ENCODE results near the gene OVOL1. TPM values are rescaled to one million over a fixed set of nuclear protein-coding genes. Genes with fewer than 3 reads are reported as not detected.
A peak's percentile ranks its signal among the peaks of the same experiment; 100 is the strongest.

The OVOL1 gene
- total and polyA plus RNA-seq, 2 experiments from 2014 or later = 1.5 to 3.3 TPM

DNA sequence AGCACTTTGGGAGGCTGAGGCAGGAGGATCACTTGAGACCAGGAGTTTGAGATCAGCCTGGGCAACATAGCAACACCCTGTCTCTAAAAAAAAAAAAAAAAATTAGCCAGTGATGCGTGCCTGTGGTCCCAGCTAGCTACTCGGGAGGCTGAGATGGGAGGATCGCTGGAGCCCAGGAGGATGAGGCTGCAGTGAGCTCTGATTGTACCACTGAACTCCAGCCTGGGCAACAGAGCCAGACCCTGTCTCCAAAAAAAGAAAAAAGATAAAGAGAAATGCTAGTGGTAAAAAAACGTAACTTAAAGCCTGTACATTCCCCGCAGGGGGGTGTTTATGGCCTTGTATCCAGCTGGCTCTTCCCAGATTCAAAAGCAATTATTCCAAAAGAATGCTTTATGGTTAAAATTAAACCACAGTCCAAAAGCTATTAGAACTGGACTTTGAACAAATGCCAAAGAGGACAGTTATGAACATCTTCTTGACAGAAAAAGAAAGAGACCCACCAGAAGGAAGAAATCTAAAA, 30.5 kb downstream of the OVOL1 start:
- DNase-seq (ENCODE audit: low spot score) (no peak), ATAC-seq (no peak)
- Mint-ChIP-seq H3K9me3 (no peaks in the 10 kb centered on the region), H3K4me1 (peaks cover 5% of the 10 kb centered on the region; the same call in 1 of the 3 replicates), H3K27ac (no peak overlapping the region), H3K4me3 (peak overlapping the region; percentile 73), H3K27me3 (ENCODE audit: insufficient read depth, low read depth, poor library complexity) (peaks cover 8% of the 10 kb centered on the region), H3K36me3 (ENCODE audit: low read depth) (no peaks in the 10 kb centered on the region; the same call in 1 of the 3 replicates)
- Histone ChIP-seq H2AFZ (peak overlapping the region; percentile 95), H4K20me1 (replicated peaks; ENCODE audit: insufficient read depth) (no peaks in the 10 kb centered on the region), H3K4me1 (ENCODE audit: insufficient read depth) (no peaks in the 10 kb centered on the region; the same call in 1 of the 2 replicates), H3K27ac (ENCODE audit: low read depth) (no peak overlapping the region), H3K27me3 (ENCODE audit: insufficient read depth) (peaks cover 12% of the 10 kb centered on the region), H3F3A (replicated peaks; ENCODE audit: low read depth) (0 out of 2 replicates have a peak, but pooled peaks cover 4% of the 10 kb centered on the region), H3K4me2 (peak overlapping the region; percentile 93), H3K79me2 (replicated peaks; ENCODE audit: insufficient read depth) (no peaks in the 10 kb centered on the region), H3K9me2 (ENCODE audit: insufficient read depth) (no peaks in the 10 kb centered on the region), H3K4me3 (peak overlapping the region; percentile 71), H3K36me3 (ENCODE audit: insufficient read depth) (no peaks in the 10 kb centered on the region)
- TF ChIP-seq NANOG (IDR thresholded peaks at IDR 0.05; ENCODE audit: borderline replicate concordance) = no peak
- TF ChIP-seq POLR2AphosphoS5 (IDR thresholded peaks at IDR 0.05; ENCODE audit: low read depth) = no peak
- TF ChIP-seq CREB1 (CRISPR knock-in tag; IDR thresholded peaks at IDR 0.05; ENCODE audit: low read depth) = no peak
- TF ChIP-seq JUNB (IDR thresholded peaks at IDR 0.05; ENCODE audit: unreplicated experiment) = no peak
- TF ChIP-seq, protein P1, sequence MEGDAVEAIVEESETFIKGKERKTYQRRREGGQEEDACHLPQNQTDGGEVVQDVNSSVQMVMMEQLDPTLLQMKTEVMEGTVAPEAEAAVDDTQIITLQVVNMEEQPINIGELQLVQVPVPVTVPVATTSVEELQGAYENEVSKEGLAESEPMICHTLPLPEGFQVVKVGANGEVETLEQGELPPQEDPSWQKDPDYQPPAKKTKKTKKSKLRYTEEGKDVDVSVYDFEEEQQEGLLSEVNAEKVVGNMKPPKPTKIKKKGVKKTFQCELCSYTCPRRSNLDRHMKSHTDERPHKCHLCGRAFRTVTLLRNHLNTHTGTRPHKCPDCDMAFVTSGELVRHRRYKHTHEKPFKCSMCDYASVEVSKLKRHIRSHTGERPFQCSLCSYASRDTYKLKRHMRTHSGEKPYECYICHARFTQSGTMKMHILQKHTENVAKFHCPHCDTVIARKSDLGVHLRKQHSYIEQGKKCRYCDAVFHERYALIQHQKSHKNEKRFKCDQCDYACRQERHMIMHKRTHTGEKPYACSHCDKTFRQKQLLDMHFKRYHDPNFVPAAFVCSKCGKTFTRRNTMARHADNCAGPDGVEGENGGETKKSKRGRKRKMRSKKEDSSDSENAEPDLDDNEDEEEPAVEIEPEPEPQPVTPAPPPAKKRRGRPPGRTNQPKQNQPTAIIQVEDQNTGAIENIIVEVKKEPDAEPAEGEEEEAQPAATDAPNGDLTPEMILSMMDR (conservative IDR thresholded peaks at IDR 0.05; ENCODE audit: low read depth in 2 of 2) = no peak
- TF ChIP-seq EZH2 (IDR thresholded peaks at IDR 0.05; ENCODE audit: low read depth, unreplicated experiment) = no peak
- no peak for TF ChIP-seq ZNF331 (CRISPR knock-in tag; IDR thresholded peaks at IDR 0.05; ENCODE audit: low read depth)
- TF ChIP-seq, protein P2, sequence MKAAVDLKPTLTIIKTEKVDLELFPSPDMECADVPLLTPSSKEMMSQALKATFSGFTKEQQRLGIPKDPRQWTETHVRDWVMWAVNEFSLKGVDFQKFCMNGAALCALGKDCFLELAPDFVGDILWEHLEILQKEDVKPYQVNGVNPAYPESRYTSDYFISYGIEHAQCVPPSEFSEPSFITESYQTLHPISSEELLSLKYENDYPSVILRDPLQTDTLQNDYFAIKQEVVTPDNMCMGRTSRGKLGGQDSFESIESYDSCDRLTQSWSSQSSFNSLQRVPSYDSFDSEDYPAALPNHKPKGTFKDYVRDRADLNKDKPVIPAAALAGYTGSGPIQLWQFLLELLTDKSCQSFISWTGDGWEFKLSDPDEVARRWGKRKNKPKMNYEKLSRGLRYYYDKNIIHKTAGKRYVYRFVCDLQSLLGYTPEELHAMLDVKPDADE (IDR thresholded peaks at IDR 0.05) = no peak
- TF ChIP-seq STAT1 (IDR thresholded peaks at IDR 0.05; ENCODE audit: unreplicated experiment) = no peak
- TF ChIP-seq, protein P3, sequence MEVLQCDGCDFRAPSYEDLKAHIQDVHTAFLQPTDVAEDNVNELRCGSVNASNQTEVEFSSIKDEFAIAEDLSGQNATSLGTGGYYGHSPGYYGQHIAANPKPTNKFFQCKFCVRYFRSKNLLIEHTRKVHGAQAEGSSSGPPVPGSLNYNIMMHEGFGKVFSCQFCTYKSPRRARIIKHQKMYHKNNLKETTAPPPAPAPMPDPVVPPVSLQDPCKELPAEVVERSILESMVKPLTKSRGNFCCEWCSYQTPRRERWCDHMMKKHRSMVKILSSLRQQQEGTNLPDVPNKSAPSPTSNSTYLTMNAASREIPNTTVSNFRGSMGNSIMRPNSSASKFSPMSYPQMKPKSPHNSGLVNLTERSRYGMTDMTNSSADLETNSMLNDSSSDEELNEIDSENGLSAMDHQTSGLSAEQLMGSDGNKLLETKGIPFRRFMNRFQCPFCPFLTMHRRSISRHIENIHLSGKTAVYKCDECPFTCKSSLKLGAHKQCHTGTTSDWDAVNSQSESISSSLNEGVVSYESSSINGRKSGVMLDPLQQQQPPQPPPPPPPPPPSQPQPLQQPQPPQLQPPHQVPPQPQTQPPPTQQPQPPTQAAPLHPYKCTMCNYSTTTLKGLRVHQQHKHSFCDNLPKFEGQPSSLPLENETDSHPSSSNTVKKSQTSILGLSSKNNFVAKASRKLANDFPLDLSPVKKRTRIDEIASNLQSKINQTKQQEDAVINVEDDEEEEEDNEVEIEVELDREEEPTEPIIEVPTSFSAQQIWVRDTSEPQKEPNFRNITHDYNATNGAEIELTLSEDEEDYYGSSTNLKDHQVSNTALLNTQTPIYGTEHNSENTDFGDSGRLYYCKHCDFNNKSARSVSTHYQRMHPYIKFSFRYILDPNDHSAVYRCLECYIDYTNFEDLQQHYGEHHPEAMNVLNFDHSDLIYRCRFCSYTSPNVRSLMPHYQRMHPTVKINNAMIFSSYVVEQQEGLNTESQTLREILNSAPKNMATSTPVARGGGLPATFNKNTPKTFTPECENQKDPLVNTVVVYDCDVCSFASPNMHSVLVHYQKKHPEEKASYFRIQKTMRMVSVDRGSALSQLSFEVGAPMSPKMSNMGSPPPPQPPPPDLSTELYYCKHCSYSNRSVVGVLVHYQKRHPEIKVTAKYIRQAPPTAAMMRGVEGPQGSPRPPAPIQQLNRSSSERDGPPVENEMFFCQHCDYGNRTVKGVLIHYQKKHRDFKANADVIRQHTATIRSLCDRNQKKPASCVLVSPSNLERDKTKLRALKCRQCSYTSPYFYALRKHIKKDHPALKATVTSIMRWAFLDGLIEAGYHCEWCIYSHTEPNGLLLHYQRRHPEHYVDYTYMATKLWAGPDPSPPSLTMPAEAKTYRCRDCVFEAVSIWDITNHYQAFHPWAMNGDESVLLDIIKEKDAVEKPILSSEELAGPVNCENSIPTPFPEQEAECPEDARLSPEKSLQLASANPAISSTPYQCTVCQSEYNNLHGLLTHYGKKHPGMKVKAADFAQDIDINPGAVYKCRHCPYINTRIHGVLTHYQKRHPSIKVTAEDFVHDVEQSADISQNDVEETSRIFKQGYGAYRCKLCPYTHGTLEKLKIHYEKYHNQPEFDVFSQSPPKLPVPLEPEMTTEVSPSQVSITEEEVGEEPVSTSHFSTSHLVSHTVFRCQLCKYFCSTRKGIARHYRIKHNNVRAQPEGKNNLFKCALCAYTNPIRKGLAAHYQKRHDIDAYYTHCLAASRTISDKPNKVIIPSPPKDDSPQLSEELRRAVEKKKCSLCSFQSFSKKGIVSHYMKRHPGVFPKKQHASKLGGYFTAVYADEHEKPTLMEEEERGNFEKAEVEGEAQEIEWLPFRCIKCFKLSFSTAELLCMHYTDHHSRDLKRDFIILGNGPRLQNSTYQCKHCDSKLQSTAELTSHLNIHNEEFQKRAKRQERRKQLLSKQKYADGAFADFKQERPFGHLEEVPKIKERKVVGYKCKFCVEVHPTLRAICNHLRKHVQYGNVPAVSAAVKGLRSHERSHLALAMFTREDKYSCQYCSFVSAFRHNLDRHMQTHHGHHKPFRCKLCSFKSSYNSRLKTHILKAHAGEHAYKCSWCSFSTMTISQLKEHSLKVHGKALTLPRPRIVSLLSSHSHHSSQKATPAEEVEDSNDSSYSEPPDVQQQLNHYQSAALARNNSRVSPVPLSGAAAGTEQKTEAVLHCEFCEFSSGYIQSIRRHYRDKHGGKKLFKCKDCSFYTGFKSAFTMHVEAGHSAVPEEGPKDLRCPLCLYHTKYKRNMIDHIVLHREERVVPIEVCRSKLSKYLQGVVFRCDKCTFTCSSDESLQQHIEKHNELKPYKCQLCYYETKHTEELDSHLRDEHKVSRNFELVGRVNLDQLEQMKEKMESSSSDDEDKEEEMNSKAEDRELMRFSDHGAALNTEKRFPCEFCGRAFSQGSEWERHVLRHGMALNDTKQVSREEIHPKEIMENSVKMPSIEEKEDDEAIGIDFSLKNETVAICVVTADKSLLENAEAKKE (CRISPR knock-in tag; IDR thresholded peaks at IDR 0.05) = no peak
- TF ChIP-seq REST (IDR thresholded peaks at IDR 0.05; ENCODE audit: unreplicated experiment) = no peak
- no peak for TF ChIP-seq EZH2phosphoT487 (IDR thresholded peaks at IDR 0.05; ENCODE audit: unreplicated experiment)
- no peak for TF ChIP-seq ZNF114 (CRISPR knock-in tag; IDR thresholded peaks at IDR 0.05)

Measured in GM23338 (cell line).